Adrenal gland (tissue), 12 donors: ENCODE data around the gene IL31. TPM values are rescaled to one million over a fixed set of nuclear protein-coding genes. Genes with fewer than 3 reads are reported as not detected.

ENCODE experiments used
- DNase-seq, 7 donors: peaks; one replicate each; pipeline ENCODE4 v3.0.0-alpha.2; 2019 to 2020
- H3K27ac ChIP-seq, 5 donors: fragments of 200-600 bp; sonication (generic) in 4 of 5; 1 replicate in 3 of 5; 2 replicates in 2 of 5; pipeline versions ENCODE4 v1.5.1 to v1.8.0; 2016 to 2020; ENCODE audit warnings: mild to moderate bottlenecking in 1 of 5
- H3K27me3 ChIP-seq: fragments of 200-600 bp; 2 replicates; pipeline ENCODE4 v1.8.0; 2021
- H3K36me3 ChIP-seq, 2 donors: fragments of 200-600 bp; replicated peaks in 1 of 2; 1 replicate in 1 of 2; 2 replicates in 1 of 2; pipeline versions ENCODE4 v1.5.1 to v1.8.0; 2018 to 2022
- H3K4me1 ChIP-seq, 2 donors: fragments of 200-600 bp; replicated peaks in 1 of 2; 1 replicate in 1 of 2; 2 replicates in 1 of 2; pipeline versions ENCODE4 v1.5.1 to v1.8.0; 2018 to 2021
- H3K4me3 ChIP-seq, 4 donors: fragments of 200-600 bp; sonication (generic) in 3 of 4; one replicate each; pipeline ENCODE4 v1.5.1; 2016 to 2018
- H3K9me3 ChIP-seq, 3 donors: fragments of 200-600 bp; sonication (generic) in 1 of 3; replicated peaks in 1 of 3; 1 replicate in 2 of 3; 2 replicates in 1 of 3; pipeline versions ENCODE4 v1.5.1 to v1.8.0; 2016 to 2021
- POLR2A ChIP-seq, 2 donors: fragments of 450-650 bp; IDR thresholded peaks; one replicate each; pipeline ENCODE4 v1.6.1; 2017; ENCODE audit warnings: antibody characterized with exemption in 2 of 2, mild to moderate bottlenecking in 2 of 2, moderate library complexity in 1 of 2
- WGBS, 4 donors: extraction: QIAGEN DNeasy Blood & Tissue Kit in 2 of 4; methylation state at CpG; one replicate each; pipeline versions ENCODE4 v1.1.5 to v1.1.7; 2013 to 2017; 5-methylcytosine and 5-hydroxymethylcytosine counted together
- intact Hi-C, 2 donors: fragments of 100-400 bp; cut with DNase I; formaldehyde crosslinking; loops; one replicate each; pipeline versions ENCODE4 v1.14.1 to v1.15.0; 2022 to 2023
- polyA plus RNA-seq, 3 donors: library from polyadenylated mRNA; stranded (reverse); fragments of 200-250 nt in 2 of 3; fragments of 350-450 nt in 1 of 3; fragmentation: Illumina TruSeq in 1 of 3; extraction: RNeasy Lipid Tissue Mini Kit (QIAGEN cat#74804) in 1 of 3; gene quantifications; one replicate each; pipeline ENCODE4 v1.2.3, GENCODE V29; 2013 to 2014
- total RNA-seq, 9 donors: library from RNA; depleted of rRNA in 4 of 9; stranded (reverse); fragments of >200 nt in 4 of 9; fragments of 120-200 nt in 1 of 9; fragmentation: NEBNext Ultra II Directional in 1 of 9; extraction: Animal tissue kit (Norgen Biotek cat#: 25700) in 1 of 9; gene quantifications; one replicate each; pipeline versions ENCODE4 v1.1.0 to v1.2.4, GENCODE V29; 2013 to 2023
- TF ChIP-seq, protein P1 (sequence below), 6 experiments: fragments of 450-650 bp in 4 of 6; fragments of 200-600 bp in 2 of 6; sonication (generic) in 1 of 6; IDR thresholded peaks; 1 replicate in 5 of 6; 2 replicates in 1 of 6; pipeline versions ENCODE4 v1.5.1 to v1.8.0; 2016 to 2021; ENCODE audit warnings: antibody characterized with exemption in 6 of 6, mild to moderate bottlenecking in 2 of 6, moderate library complexity in 1 of 6
- donor health status: healthy with polysubstance abuse.
- donor health status: Bipolar disorder and iron deficiency.
- donor health status: DM: yes; HTN: yes; CAD: no.
- donor health status: DM: no; HTN: no; CAD: no.
- donor health status: DM: no; HTN: no; CAD: no.
- donor health status: DM: yes; HTN: yes; CAD: no.

Gene IL31
- total and polyA plus RNA-seq, 12 donors, result not detected

DNA sequence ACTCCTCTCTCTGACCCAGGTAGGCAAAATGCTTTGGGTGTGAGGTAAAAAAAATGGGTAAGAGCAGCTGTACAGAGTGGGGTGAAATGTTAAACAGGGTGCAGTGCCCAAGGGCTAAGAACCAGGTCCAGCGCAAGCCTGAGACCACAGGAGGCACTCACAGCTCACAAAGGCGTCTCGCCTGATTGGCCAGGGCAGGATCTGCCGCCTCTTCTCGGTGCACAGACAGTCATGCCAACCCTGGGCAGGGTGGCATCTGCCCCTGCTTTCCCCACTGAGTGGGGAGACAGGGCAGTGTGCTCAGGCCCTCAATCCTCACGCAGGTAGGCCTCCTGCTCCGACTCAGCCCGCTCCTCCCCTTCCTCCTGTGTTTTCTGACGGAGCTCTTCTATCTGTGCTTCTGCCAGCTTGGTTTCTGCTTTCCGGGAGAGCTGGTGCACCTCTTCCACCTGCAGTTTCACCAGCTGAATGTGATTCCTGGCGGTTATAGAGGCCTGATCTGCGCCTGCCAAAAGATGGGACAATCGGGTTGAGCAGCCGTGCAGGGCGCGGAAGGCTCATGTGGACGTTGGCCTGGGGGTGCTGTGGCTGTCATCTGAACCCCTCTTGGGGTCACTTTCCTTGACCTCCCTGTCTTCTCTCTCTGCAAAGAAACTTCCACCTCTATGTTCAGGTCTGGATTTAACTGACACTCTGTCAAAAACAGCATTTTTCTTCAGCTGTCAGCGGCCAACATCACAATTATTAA lies 34.2 kb upstream of the IL31 start:
- no peak for TF ChIP-seq POLR2A (IDR thresholded peaks at IDR 0.05)
- TF ChIP-seq, protein P1, sequence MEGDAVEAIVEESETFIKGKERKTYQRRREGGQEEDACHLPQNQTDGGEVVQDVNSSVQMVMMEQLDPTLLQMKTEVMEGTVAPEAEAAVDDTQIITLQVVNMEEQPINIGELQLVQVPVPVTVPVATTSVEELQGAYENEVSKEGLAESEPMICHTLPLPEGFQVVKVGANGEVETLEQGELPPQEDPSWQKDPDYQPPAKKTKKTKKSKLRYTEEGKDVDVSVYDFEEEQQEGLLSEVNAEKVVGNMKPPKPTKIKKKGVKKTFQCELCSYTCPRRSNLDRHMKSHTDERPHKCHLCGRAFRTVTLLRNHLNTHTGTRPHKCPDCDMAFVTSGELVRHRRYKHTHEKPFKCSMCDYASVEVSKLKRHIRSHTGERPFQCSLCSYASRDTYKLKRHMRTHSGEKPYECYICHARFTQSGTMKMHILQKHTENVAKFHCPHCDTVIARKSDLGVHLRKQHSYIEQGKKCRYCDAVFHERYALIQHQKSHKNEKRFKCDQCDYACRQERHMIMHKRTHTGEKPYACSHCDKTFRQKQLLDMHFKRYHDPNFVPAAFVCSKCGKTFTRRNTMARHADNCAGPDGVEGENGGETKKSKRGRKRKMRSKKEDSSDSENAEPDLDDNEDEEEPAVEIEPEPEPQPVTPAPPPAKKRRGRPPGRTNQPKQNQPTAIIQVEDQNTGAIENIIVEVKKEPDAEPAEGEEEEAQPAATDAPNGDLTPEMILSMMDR (IDR thresholded peaks at IDR 0.05), result no peak
- no peak for DNase-seq
- Histone ChIP-seq H3K4me3 (no peak overlapping the region), H3K27me3 (peaks cover 9% of the 10 kb centered on the region), H3K9me3 (no peaks in the 10 kb centered on the region), H3K27ac (no peak overlapping the region), H3K36me3 (peaks cover 0 to 65% of the 10 kb centered on the region in 2 donors), H3K4me1 (peaks cover 8% of the 10 kb centered on the region in 2 donors)
- 89 to 95% (median 92%) methylated on average over 13 to 18 of the region's 18 CpGs for WGBS, 4 donors
- intact Hi-C loops, result no loop called here

DNA sequence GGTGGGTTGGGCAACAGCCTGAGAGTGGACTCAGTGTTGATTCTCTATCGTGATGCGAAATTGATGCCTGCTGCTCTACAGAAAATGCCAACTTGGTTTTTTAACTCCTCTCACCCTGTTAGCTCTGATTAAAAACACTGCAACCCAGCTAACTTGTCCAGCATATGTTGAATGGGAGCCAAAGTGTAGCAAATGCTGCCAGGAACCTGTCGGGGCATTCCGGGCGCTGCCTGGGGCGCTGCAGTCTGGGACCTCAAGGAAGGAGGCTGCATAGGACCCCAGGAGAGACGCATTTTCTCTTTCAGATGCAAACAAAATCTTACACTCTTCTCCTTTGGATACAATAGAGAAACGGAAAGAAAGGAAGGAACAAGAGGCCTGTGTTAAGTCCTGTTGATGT lies 33.4 kb upstream of the IL31 start:
- no peak for DNase-seq
- H3K4me1 ChIP-seq, result peaks cover 8% of the 10 kb centered on the region in 2 donors
- no peaks in the 10 kb centered on the region for H3K9me3 ChIP-seq
- H3K4me3 ChIP-seq, result no peak overlapping the region
- WGBS, 4 donors, result 89 to 93% (median 92%) methylated on average over 8 of the region's 8 CpGs
- intact Hi-C loops, result no loop called here
- peaks cover 0 to 57% of the 10 kb centered on the region in 2 donors for H3K36me3 ChIP-seq
- no peak overlapping the region for H3K27ac ChIP-seq
- TF ChIP-seq POLR2A (IDR thresholded peaks at IDR 0.05), result no peak
- TF ChIP-seq, protein P1 (IDR thresholded peaks at IDR 0.05), result no peak
- H3K27me3 ChIP-seq, result peaks cover 14% of the 10 kb centered on the region

- Histone ChIP-seq H3K9me3 (no peaks in the 10 kb centered on the region), H3K4me3 (no peak overlapping the region), H3K4me1 (peaks cover 8% of the 10 kb centered on the region in 2 donors), H3K36me3 (peaks cover 0 to 53% of the 10 kb centered on the region in 2 donors), H3K27ac (no peak overlapping the region), H3K27me3 (peaks cover 18% of the 10 kb centered on the region)
- intact Hi-C loops, result no loop called here
- DNase-seq, result no peak
- TF ChIP-seq POLR2A (IDR thresholded peaks at IDR 0.05), result no peak
- TF ChIP-seq, protein P1 (IDR thresholded peaks at IDR 0.05), result no peak
- WGBS, 4 donors, result 83 to 93% (median 84%) methylated on average over 2 to 8 of the region's 8 CpGs
These were observed 33.0 kb upstream of the IL31 start for GRCh38 chr12:122206976-122207375.

GRCh38 chr12:122206111-122206881 lies 32.3 kb upstream of the IL31 start:
- no peak for DNase-seq
- Histone ChIP-seq H3K36me3 (peaks cover 0 to 46% of the 10 kb centered on the region in 2 donors), H3K27ac (no peak overlapping the region)

More at GRCh38 chr12:122206111-122206881, 32.3 kb upstream of the IL31 start:
- H3K4me3 ChIP-seq, result no peak overlapping the region
- H3K9me3 ChIP-seq, result no peaks in the 10 kb centered on the region
- intact Hi-C loops, result no loop called here
- peaks cover 8% of the 10 kb centered on the region in 2 donors for H3K4me1 ChIP-seq
- TF ChIP-seq, protein P1 (IDR thresholded peaks at IDR 0.05), result no peak
- TF ChIP-seq POLR2A (IDR thresholded peaks at IDR 0.05), result no peak
- peaks cover 21% of the 10 kb centered on the region for H3K27me3 ChIP-seq
- 57 to 86% (median 61%) methylated on average over 12 to 27 of the region's 27 CpGs for WGBS, 4 donors
